Endothelial cell of umbilical vein (primary cell): Measurements from ENCODE around the gene VPS29. TPM values are rescaled to one million over a fixed set of nuclear protein-coding genes. Genes with fewer than 3 reads are reported as not detected.
"Not testable (repeated sequence)": the region's sequence is repeated elsewhere in the genome, so short reads cannot be mapped to it uniquely, and the experiment has no call there.

Source experiments
- BruUV-seq: library from RNA; stranded (reverse); fragments of 400-500 nt; replicated peaks from 2 replicates; lab custom pipeline; 2021; lab: Mats Ljungman, UMichigan
- CTCF ChIA-PET: fragments of 300-600, 350-600 bp; sonication (Branson Sonifier 250); formaldehyde crosslinking; loops from one replicate; lab custom pipeline; 2021; ENCODE audit warnings: antibody characterized with exemption, inconsistent platforms; lab: Charles Lee
- POLR2A ChIA-PET: fragments of 300-600, 350-600 bp; sonication (Branson Sonifier 250); formaldehyde crosslinking; loops from one replicate; lab custom pipeline; 2021; ENCODE audit warnings: antibody characterized with exemption, inconsistent platforms; lab: Charles Lee
- DNase-seq: peaks from one replicate; pipeline ENCODE4 v3.0.0-alpha.2; 2011; ENCODE audit warnings: low read depth, low spot score
- FAIRE-seq: peaks from 2 replicates; lab custom pipeline; 2011; peaks lifted over from hg19 to GRCh38; lab: Jason Lieb, UNC
- H2AFZ ChIP-seq: 2 replicates; pipeline ENCODE4 v1.6.0; 2012; ENCODE audit warnings: low read depth, low read length, control low read depth, inconsistent platforms
- H3K27ac ChIP-seq: 2 replicates; pipeline ENCODE4 v1.5.1; 2011; ENCODE audit warnings: low read depth, mild to moderate bottlenecking, control low read depth, low read length, moderate library complexity; ENCODE audit not compliant: insufficient read depth
- H3K27me3 ChIP-seq, 2 experiments: 2 replicates each; pipeline versions ENCODE4 v1.6.0 to v1.6.1; 2011; ENCODE audit warnings: low read length in 2 of 2, mixed read lengths in 1 of 2; ENCODE audit not compliant: control insufficient read depth in 2 of 2, insufficient read depth in 2 of 2
- H3K36me3 ChIP-seq, 2 experiments: 2 replicates in 1 of 2; 3 replicates in 1 of 2; pipeline ENCODE4 v1.5.1; 2011; ENCODE audit warnings: low read length in 2 of 2, mild to moderate bottlenecking in 1 of 2, moderate library complexity in 1 of 2; ENCODE audit not compliant: control insufficient read depth in 2 of 2, insufficient read depth in 2 of 2; ENCODE audit errors: extremely low read depth in 1 of 2
- H3K4me1 ChIP-seq: 3 replicates; pipeline ENCODE4 v1.5.1; 2011; ENCODE audit warnings: mild to moderate bottlenecking, low read length; ENCODE audit not compliant: control insufficient read depth, insufficient read depth; ENCODE audit errors: extremely low read depth
- H3K4me2 ChIP-seq: 2 replicates; pipeline ENCODE4 v1.6.1; 2011; ENCODE audit warnings: low read length, control low read depth, mixed read lengths; ENCODE audit not compliant: insufficient read depth
- H3K4me3 ChIP-seq, 3 experiments: fragments of 200-600 bp in 1 of 3; sonication (generic), shearing (Covaris generic) in 1 of 3; replicated peaks in 1 of 3; 2 replicates each; pipeline ENCODE4 v1.5.1; 2011 to 2016; ENCODE audit warnings: control low read depth in 3 of 3, low read length in 3 of 3, mild to moderate bottlenecking in 2 of 3, inconsistent platforms in 1 of 3, low read depth in 1 of 3, moderate library complexity in 1 of 3; ENCODE audit not compliant: insufficient read depth in 1 of 3
- H3K79me2 ChIP-seq: 2 replicates; pipeline ENCODE4 v1.6.0; 2012; ENCODE audit warnings: low read length, inconsistent platforms; ENCODE audit not compliant: control insufficient read depth, insufficient read depth
- H3K9ac ChIP-seq: replicated peaks from 2 replicates; pipeline ENCODE3; 2011; ENCODE audit warnings: low read length, control low read depth; ENCODE audit not compliant: insufficient read depth; ENCODE audit errors: extremely low read depth
- H3K9me1 ChIP-seq: replicated peaks from 3 replicates; pipeline ENCODE4 v1.6.0; 2011; ENCODE audit warnings: mild to moderate bottlenecking, low read length; ENCODE audit not compliant: control insufficient read depth, insufficient read depth; ENCODE audit errors: extremely low read depth
- H3K9me3 ChIP-seq: replicated peaks from 2 replicates; pipeline ENCODE4 v1.5.1; 2012; ENCODE audit warnings: low read length, inconsistent platforms; ENCODE audit not compliant: control insufficient read depth, insufficient read depth
- H4K20me1 ChIP-seq: replicated peaks from 2 replicates; pipeline ENCODE3; 2011; ENCODE audit warnings: mild to moderate bottlenecking, low read length; ENCODE audit not compliant: control insufficient read depth, insufficient read depth; ENCODE audit errors: extremely low read depth
- EZH2 ChIP-seq: IDR thresholded peaks from 2 replicates; pipeline ENCODE4 v1.6.1; 2012; ENCODE audit warnings: borderline replicate concordance, low read depth, mild to moderate bottlenecking, moderate library complexity, low read length, inconsistent platforms; ENCODE audit not compliant: severe bottlenecking
- FOS ChIP-seq: IDR thresholded peaks from 2 replicates; pipeline ENCODE4 v1.6.1; 2011; ENCODE audit warnings: mild to moderate bottlenecking, low read length, moderate library complexity, borderline replicate concordance; ENCODE audit not compliant: insufficient read depth
- GATA2 ChIP-seq: IDR thresholded peaks from 2 replicates; pipeline ENCODE4 v1.7.0; 2011; ENCODE audit warnings: low read depth, mild to moderate bottlenecking, moderate library complexity, mixed read lengths, low read length; ENCODE audit not compliant: insufficient read length, insufficient read depth
- JUN ChIP-seq: IDR thresholded peaks from 2 replicates; pipeline ENCODE4 v1.6.1; 2011; ENCODE audit warnings: borderline replicate concordance, low read depth; ENCODE audit not compliant: insufficient read length, insufficient read depth
- MAX ChIP-seq: IDR thresholded peaks from 2 replicates; pipeline ENCODE4 v1.6.1; 2011; ENCODE audit not compliant: insufficient read depth, insufficient read length
- MYC ChIP-seq: IDR thresholded peaks from one replicate; pipeline ENCODE4 v1.6.1; 2011; ENCODE audit warnings: mild to moderate bottlenecking, low read depth, low read length
- POLR2A ChIP-seq: IDR thresholded peaks from 2 replicates; pipeline ENCODE4 v1.6.1; 2012; ENCODE audit warnings: low read depth, mild to moderate bottlenecking, control low read depth, low read length
- POLR2AphosphoS5 ChIP-seq: IDR thresholded peaks from 2 replicates; pipeline ENCODE4 v1.6.1; 2012; ENCODE audit warnings: low read depth, mild to moderate bottlenecking, control low read depth, low read length, moderate library complexity; ENCODE audit not compliant: insufficient read depth
- dilution Hi-C: fragments of 300-500 bp; cut with MboI; formaldehyde crosslinking; loops from one replicate; pipeline ENCODE4 v1.15.0; 2019; ENCODE audit warnings: low sequenced_read_pairs; ENCODE audit not compliant: extremely low pct_ligation_motif_present
- intact Hi-C: fragments of 100-400 bp; cut with micrococcal nuclease; formaldehyde crosslinking; loops from one replicate; pipeline ENCODE4 v1.10.0; 2022
- polyA plus RNA-seq, 4 experiments: library from polyadenylated mRNA; depleted of rRNA in 3 of 4; stranded (reverse) in 3 of 4; unstranded in 1 of 4; fragments of >200 nt; gene quantifications; 2 replicates each; pipeline versions ENCODE4 v1.2.1 to v1.2.3, GENCODE V29; 2011 to 2012; ENCODE audit warnings: missing spikeins in 1 of 4
- total RNA-seq: library from RNA; stranded (reverse); gene quantifications from 2 replicates; pipeline ENCODE4 v1.2.3, GENCODE V29; 2021
- TF ChIP-seq, protein P1 (sequence below), 2 donors: IDR thresholded peaks; 1 replicate in 1 of 2; 2 replicates in 1 of 2; pipeline ENCODE4 v1.5.1; 2011; ENCODE audit warnings: low read length in 2 of 2, mild to moderate bottlenecking in 2 of 2, moderate library complexity in 2 of 2, control low read depth in 1 of 2, inconsistent platforms in 1 of 2, low read depth in 1 of 2; ENCODE audit not compliant: insufficient read depth in 1 of 2; ENCODE audit errors: extremely low read depth in 1 of 2

VPS29 gene
- total and polyA plus RNA-seq, 2 donors (not counting 3 experiments of a cell fraction or from before 2014, with no cell fraction given) = 138 to 155 TPM

- H3K4me3 ChIP-seq, H2AFZ ChIP-seq, H3K27me3 ChIP-seq, H3K9me1 ChIP-seq, H4K20me1 ChIP-seq, POLR2A ChIA-PET, H3K9me3 ChIP-seq, CTCF ChIA-PET, BruUV-seq, H3K36me3 ChIP-seq, dilution Hi-C loops: not testable (repeated sequence)
- H3K9ac ChIP-seq = peak overlapping the region; percentile 58
- peaks cover 33% of the 10 kb centered on the region for H3K79me2 ChIP-seq
- peak overlapping the region; percentile 92 for H3K27ac ChIP-seq
- intact Hi-C loops = loop anchor here (1.0 to 5.0 kb wide), 3 partner anchors 44 to 197 kb away; partner anchors contain the start of genes ARPC3 and PPP1CC
- DNase-seq (peak; percentile 89), FAIRE-seq (peak; percentile 85)
- peaks cover 47% of the 10 kb centered on the region for H3K4me1 ChIP-seq
- TF ChIP-seq POLR2AphosphoS5 (peak; percentile 37), FOS (peak; percentile 81), JUN (peak; percentile 88)
- H3K4me2 ChIP-seq = peak overlapping the region; percentile 71
These were observed 43.3 kb upstream of the VPS29 start for GRCh38 chr12:110545259-110545658.

DNA sequence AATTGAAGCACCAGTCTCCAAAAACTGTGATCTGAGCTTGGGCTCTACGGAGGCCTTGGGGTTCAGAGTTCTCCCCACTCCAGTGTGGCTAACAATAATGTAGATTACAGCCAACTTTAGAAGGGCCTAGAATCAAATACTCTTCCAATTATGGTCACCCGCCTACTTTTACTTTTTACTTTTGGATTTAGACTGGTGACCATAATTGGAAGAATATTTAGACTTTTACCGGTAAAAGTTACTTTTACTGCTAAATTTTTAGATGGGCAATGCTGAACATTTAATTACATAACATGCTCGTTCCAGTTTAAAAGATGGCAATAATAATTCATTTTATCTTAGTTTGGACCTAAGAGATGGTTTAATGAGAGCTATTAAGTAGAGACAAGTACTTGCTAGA lies 42.1 kb upstream of the VPS29 start:
- intact Hi-C loops (loop anchor here (2.0 kb wide), 1 partner anchor 31 kb away; no protein-coding TSS in a partner anchor), dilution Hi-C loops (no loop called here)
- BruUV-seq = no TSS peak
- DNase-seq = no peak
- Histone ChIP-seq H3K4me2 (no peak overlapping the region), H3K9ac (no peak overlapping the region), H3K9me1 (no peaks in the 10 kb centered on the region), H3K4me3 (no peak overlapping the region), H4K20me1 (no peaks in the 10 kb centered on the region), H2AFZ (no peak overlapping the region), H3K9me3 (no peaks in the 10 kb centered on the region), H3K27ac (peak overlapping the region; percentile 25), H3K79me2 (peaks cover 25% of the 10 kb centered on the region), H3K27me3 (no peaks in the 10 kb centered on the region), H3K4me1 (peaks cover 60% of the 10 kb centered on the region), H3K36me3 (no peaks in the 10 kb centered on the region)
- FAIRE-seq = no peak
- TF ChIP-seq POLR2A (no peak), POLR2AphosphoS5 (no peak), GATA2 (no peak), FOS (no peak), EZH2 (no peak), JUN (no peak), MYC (no peak), MAX (no peak)
- TF ChIP-seq, protein P1, sequence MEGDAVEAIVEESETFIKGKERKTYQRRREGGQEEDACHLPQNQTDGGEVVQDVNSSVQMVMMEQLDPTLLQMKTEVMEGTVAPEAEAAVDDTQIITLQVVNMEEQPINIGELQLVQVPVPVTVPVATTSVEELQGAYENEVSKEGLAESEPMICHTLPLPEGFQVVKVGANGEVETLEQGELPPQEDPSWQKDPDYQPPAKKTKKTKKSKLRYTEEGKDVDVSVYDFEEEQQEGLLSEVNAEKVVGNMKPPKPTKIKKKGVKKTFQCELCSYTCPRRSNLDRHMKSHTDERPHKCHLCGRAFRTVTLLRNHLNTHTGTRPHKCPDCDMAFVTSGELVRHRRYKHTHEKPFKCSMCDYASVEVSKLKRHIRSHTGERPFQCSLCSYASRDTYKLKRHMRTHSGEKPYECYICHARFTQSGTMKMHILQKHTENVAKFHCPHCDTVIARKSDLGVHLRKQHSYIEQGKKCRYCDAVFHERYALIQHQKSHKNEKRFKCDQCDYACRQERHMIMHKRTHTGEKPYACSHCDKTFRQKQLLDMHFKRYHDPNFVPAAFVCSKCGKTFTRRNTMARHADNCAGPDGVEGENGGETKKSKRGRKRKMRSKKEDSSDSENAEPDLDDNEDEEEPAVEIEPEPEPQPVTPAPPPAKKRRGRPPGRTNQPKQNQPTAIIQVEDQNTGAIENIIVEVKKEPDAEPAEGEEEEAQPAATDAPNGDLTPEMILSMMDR (IDR thresholded peaks at IDR 0.05; ENCODE audit: extremely low read depth in 1 of 2, insufficient read depth in 1 of 2, low read depth in 1 of 2, low read length in 2 of 2) = no peak
- CTCF ChIA-PET = interaction anchor here (1.0 to 1.6 kb wide), 11 partner anchors 8 to 113 kb away, joined by 3 to 11 read pairs (median 5); partner anchors contain the start of gene ARPC3
- POLR2A ChIA-PET = interaction anchor here (1.1 kb wide), 1 partner anchor 25 kb away, joined by 3 read pairs; no protein-coding TSS in a partner anchor
